ENCODE results near the gene C21orf91.

DNA sequence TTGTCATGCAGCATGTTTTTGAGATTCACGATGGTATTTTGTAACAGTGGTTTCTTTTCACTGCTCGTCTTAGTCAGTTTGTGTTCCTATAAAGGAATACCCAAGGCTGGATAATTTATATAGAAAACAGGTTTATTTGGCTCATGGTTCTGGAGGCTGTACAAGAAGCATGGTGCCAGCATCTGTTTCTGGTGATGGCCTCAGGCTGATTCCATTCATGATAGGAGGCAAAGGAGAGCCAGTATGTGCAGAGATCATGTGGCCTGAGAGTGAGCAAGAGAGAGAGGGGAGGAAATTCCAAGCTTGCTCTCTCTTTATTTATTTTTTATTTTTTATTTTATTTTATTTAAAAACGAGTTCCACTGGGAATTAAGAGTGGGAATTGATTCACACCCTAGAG is 2.0 kb upstream of the C21orf91 start:
- TF ChIP-seq POLR2A (IDR thresholded peaks at IDR 0.05; ENCODE audit: low read depth) = no peak
- TF ChIP-seq, protein P1, sequence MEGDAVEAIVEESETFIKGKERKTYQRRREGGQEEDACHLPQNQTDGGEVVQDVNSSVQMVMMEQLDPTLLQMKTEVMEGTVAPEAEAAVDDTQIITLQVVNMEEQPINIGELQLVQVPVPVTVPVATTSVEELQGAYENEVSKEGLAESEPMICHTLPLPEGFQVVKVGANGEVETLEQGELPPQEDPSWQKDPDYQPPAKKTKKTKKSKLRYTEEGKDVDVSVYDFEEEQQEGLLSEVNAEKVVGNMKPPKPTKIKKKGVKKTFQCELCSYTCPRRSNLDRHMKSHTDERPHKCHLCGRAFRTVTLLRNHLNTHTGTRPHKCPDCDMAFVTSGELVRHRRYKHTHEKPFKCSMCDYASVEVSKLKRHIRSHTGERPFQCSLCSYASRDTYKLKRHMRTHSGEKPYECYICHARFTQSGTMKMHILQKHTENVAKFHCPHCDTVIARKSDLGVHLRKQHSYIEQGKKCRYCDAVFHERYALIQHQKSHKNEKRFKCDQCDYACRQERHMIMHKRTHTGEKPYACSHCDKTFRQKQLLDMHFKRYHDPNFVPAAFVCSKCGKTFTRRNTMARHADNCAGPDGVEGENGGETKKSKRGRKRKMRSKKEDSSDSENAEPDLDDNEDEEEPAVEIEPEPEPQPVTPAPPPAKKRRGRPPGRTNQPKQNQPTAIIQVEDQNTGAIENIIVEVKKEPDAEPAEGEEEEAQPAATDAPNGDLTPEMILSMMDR (IDR thresholded peaks at IDR 0.05) = no peak
